ENCODE data around the gene PTPRG.

DNA sequence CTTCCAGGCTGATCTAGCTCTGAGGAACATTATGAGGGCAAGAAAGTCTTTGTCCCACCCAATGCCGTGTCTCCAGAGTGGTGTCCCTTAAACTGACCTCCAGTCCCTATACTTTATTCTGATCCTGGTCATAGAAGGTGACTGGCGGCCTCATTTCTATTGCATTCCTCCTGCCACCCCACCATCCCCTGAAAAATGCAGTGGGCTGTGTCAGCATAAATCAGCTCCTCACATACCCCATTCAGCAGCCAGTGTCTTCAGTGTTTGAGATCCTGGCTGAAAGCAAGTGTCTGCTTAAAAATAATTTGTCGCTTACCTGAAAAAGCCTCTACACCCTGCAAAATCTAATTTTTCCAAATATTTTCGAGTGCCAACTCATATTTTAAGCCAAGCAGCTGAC lies 465.9 kb downstream of the PTPRG start:
- TF ChIP-seq NR3C1 (CRISPR knock-in tag; IDR thresholded peaks at IDR 0.05) (no peak), SP4 (CRISPR knock-in tag; IDR thresholded peaks at IDR 0.05) (no peak), POLR2AphosphoS5 (IDR thresholded peaks at IDR 0.05; ENCODE audit: low read depth, low read length) (no peak), ZMAT5 (CRISPR knock-in tag; IDR thresholded peaks at IDR 0.05; ENCODE audit: borderline replicate concordance, low read depth) (no peak), IRX3 (CRISPR knock-in tag; IDR thresholded peaks at IDR 0.05; ENCODE audit: borderline replicate concordance, low read depth) (no peak), CTCF (CRISPR knock-in tag; IDR thresholded peaks at IDR 0.05) (no peak)

All from HepG2 (cell line).